K562 (cell line): ENCODE data around the gene MAZ. TPM values are rescaled to one million over a fixed set of nuclear protein-coding genes. Genes with fewer than 3 reads are reported as not detected.

Experiments used
- BHLHE40 ChIP-seq: IDR thresholded peaks from 2 replicates; pipeline ENCODE4 v1.6.1; 2011; ENCODE audit warnings: low read length, improper control_type of control experiment
- SIRT6 ChIP-seq: IDR thresholded peaks from one replicate; pipeline ENCODE4 v1.6.1; 2012; ENCODE audit warnings: low read depth, mild to moderate bottlenecking, control low read depth, inconsistent platforms, low read length, moderate library complexity
- SREBF1 ChIP-seq: fragments of 150-350 bp; IDR thresholded peaks from 2 replicates; pipeline ENCODE4 v1.6.1; 2014; ENCODE audit warnings: antibody characterized with exemption, low read depth, low read length, borderline replicate concordance
- STAT5B ChIP-seq: fragments of 250-450 bp; sonication (Bioruptor Pico); IDR thresholded peaks from 2 replicates; pipeline ENCODE4 v1.8.0; 2021; ENCODE audit warnings: mild to moderate bottlenecking, inconsistent platforms
- TAF7 ChIP-seq: fragments of 450-650 bp; IDR thresholded peaks from 2 replicates; pipeline ENCODE4 v1.6.1; 2016; ENCODE audit warnings: missing genetic modification characterization, missing compliant biosample characterization
- TBP ChIP-seq: optimal IDR thresholded peaks from 2 replicates; pipeline ENCODE3; 2011; ENCODE audit warnings: low read depth, low read length, improper control_type of control experiment
- ZKSCAN1 ChIP-seq: fragments of 150-350 bp; IDR thresholded peaks from 2 replicates; pipeline ENCODE4 v1.6.1; 2016; ENCODE audit warnings: low read depth, low read length
- ZNF263 ChIP-seq: sonication (generic); formaldehyde crosslinking; IDR thresholded peaks from 2 replicates; pipeline ENCODE4 v1.8.0; 2022; ENCODE audit warnings: mild to moderate bottlenecking, missing genetic modification reagents, borderline replicate concordance
- ZZZ3 ChIP-seq: fragments of 450-650 bp; IDR thresholded peaks from 2 replicates; pipeline ENCODE4 v1.6.1; 2016; ENCODE audit warnings: antibody characterized with exemption, mild to moderate bottlenecking, moderate library complexity
- polyA plus RNA-seq, 8 experiments: library from polyadenylated mRNA; depleted of rRNA in 4 of 8; stranded (reverse) in 5 of 8; unstranded in 3 of 8; fragments of >200 nt; fragmentation: Nextera tagmentation in 2 of 8; fragmentation: Illumina TruSeq in 1 of 8; extraction: Ambion mirVana in 2 of 8; extraction: Trizol in 1 of 8; gene quantifications; 2 replicates each; pipeline versions ENCODE4 v1.2.1 to v1.2.3, GENCODE V29; 2011 to 2014; ENCODE audit warnings: inconsistent platforms in 1 of 8, missing spikeins in 1 of 8
- total RNA-seq, 7 experiments: library from RNA; depleted of rRNA in 6 of 7; stranded (reverse); fragments of >200 nt in 6 of 7; fragmentation: Illumina TruSeq in 2 of 7; extraction: Trizol in 2 of 7; gene quantifications; 2 replicates each; pipeline versions ENCODE4 v1.2.1 to v1.2.3, GENCODE V29; 2011 to 2021; ENCODE audit warnings: low replicate concordance in 1 of 7
- TF ChIP-seq, protein P1 (sequence below), 2 experiments: fragments of 450-650 bp; formaldehyde crosslinking in 1 of 2; IDR thresholded peaks; 2 replicates each; pipeline versions ENCODE4 v1.4.0 to v1.6.1; 2014 to 2020; ENCODE audit warnings: mild to moderate bottlenecking in 2 of 2, borderline replicate concordance in 1 of 2, low read depth in 1 of 2
- TF ChIP-seq, protein P2 (sequence below): fragments of 250-450 bp; sonication (Bioruptor Pico); IDR thresholded peaks from 2 replicates; pipeline ENCODE4 v1.8.0; 2022; ENCODE audit warnings: inconsistent platforms
- TF ChIP-seq, protein P3 (sequence below): sonication (generic); formaldehyde crosslinking; IDR thresholded peaks from 2 replicates; pipeline ENCODE4 v1.8.0; 2022; ENCODE audit warnings: missing genetic modification reagents, mild to moderate bottlenecking, moderate library complexity, borderline replicate concordance
- TF ChIP-seq, protein P4 (sequence below): fragments of 250-450 bp; sonication (Bioruptor Pico); IDR thresholded peaks from 2 replicates; pipeline ENCODE4 v1.9.0; 2021; ENCODE audit warnings: mild to moderate bottlenecking
- TF ChIP-seq, protein P5 (sequence below): conservative IDR thresholded peaks from 2 replicates; pipeline ENCODE4 v1.6.1; 2011; ENCODE audit warnings: low read depth, mild to moderate bottlenecking, low read length; ENCODE audit not compliant: control insufficient read depth

MAZ gene
- total and polyA plus RNA-seq, 9 of the 15 experiments (the other 6 are each of a cell fraction or from before 2014, with no cell fraction given), result 45.4 to 532 (median 250) TPM

DNA sequence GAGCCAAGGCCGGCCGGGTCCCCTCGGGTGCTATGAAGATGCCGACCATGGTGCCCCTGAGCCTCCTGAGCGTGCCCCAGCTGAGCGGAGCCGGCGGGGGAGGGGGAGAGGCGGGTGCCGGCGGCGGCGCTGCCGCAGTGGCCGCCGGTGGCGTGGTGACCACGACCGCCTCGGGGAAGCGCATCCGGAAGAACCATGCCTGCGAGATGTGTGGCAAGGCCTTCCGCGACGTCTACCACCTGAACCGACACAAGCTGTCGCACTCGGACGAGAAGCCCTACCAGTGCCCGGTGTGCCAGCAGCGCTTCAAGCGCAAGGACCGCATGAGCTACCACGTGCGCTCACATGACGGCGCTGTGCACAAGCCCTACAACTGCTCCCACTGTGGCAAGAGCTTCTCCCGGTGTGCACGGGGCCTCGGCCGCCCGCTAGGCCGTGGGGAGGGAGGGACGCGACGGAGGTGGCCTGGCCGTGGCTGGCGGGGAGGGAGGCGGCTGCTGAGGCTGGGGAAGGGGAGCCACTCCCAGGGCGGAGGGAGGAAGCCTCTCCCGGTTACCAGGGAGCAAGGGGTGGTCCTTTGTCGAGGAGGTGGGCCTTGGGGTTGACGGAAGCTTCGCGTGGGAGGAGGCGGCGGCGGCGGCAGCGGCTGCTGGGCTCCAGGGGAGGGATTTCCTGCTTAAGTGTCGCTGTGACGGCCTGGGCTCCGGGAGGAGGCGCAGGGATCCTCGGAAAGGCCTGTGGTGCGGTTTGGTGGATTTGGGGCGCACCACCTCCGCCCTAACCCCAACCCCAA is 1.3 kb downstream of the MAZ start (continued):
- TF ChIP-seq, protein P1, sequence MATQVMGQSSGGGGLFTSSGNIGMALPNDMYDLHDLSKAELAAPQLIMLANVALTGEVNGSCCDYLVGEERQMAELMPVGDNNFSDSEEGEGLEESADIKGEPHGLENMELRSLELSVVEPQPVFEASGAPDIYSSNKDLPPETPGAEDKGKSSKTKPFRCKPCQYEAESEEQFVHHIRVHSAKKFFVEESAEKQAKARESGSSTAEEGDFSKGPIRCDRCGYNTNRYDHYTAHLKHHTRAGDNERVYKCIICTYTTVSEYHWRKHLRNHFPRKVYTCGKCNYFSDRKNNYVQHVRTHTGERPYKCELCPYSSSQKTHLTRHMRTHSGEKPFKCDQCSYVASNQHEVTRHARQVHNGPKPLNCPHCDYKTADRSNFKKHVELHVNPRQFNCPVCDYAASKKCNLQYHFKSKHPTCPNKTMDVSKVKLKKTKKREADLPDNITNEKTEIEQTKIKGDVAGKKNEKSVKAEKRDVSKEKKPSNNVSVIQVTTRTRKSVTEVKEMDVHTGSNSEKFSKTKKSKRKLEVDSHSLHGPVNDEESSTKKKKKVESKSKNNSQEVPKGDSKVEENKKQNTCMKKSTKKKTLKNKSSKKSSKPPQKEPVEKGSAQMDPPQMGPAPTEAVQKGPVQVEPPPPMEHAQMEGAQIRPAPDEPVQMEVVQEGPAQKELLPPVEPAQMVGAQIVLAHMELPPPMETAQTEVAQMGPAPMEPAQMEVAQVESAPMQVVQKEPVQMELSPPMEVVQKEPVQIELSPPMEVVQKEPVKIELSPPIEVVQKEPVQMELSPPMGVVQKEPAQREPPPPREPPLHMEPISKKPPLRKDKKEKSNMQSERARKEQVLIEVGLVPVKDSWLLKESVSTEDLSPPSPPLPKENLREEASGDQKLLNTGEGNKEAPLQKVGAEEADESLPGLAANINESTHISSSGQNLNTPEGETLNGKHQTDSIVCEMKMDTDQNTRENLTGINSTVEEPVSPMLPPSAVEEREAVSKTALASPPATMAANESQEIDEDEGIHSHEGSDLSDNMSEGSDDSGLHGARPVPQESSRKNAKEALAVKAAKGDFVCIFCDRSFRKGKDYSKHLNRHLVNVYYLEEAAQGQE (IDR thresholded peaks at IDR 0.05; ENCODE audit: borderline replicate concordance), result peak; percentile 52; the same call in 1 of the 2 replicates
- TF ChIP-seq, protein P1 (CRISPR knock-in tag; IDR thresholded peaks at IDR 0.05; ENCODE audit: low read depth), result peak; percentile 70; the same call in 1 of the 2 replicates
- TF ChIP-seq STAT5B (CRISPR knock-in tag) (no peak), ZKSCAN1 (peak; percentile 45; the same call in 1 of the 2 replicates), BHLHE40 (peak; percentile 87), ZZZ3 (no peak), SIRT6 (no peak), TBP (no peak), TAF7 (peak; percentile 32; the same call in 1 of the 2 replicates), ZNF263 (peak; percentile 76; the same call in 1 of the 2 replicates), SREBF1 (no peak)
- TF ChIP-seq, protein P2, sequence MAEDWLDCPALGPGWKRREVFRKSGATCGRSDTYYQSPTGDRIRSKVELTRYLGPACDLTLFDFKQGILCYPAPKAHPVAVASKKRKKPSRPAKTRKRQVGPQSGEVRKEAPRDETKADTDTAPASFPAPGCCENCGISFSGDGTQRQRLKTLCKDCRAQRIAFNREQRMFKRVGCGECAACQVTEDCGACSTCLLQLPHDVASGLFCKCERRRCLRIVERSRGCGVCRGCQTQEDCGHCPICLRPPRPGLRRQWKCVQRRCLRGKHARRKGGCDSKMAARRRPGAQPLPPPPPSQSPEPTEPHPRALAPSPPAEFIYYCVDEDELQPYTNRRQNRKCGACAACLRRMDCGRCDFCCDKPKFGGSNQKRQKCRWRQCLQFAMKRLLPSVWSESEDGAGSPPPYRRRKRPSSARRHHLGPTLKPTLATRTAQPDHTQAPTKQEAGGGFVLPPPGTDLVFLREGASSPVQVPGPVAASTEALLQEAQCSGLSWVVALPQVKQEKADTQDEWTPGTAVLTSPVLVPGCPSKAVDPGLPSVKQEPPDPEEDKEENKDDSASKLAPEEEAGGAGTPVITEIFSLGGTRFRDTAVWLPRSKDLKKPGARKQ, result no peak
- TF ChIP-seq, protein P3, sequence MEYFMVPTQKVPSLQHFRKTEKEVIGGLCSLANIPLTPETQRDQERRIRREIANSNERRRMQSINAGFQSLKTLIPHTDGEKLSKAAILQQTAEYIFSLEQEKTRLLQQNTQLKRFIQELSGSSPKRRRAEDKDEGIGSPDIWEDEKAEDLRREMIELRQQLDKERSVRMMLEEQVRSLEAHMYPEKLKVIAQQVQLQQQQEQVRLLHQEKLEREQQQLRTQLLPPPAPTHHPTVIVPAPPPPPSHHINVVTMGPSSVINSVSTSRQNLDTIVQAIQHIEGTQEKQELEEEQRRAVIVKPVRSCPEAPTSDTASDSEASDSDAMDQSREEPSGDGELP, result peak; percentile 91
- TF ChIP-seq, protein P4, sequence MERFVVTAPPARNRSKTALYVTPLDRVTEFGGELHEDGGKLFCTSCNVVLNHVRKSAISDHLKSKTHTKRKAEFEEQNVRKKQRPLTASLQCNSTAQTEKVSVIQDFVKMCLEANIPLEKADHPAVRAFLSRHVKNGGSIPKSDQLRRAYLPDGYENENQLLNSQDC (CRISPR knock-in tag), result no peak
- TF ChIP-seq, protein P5, sequence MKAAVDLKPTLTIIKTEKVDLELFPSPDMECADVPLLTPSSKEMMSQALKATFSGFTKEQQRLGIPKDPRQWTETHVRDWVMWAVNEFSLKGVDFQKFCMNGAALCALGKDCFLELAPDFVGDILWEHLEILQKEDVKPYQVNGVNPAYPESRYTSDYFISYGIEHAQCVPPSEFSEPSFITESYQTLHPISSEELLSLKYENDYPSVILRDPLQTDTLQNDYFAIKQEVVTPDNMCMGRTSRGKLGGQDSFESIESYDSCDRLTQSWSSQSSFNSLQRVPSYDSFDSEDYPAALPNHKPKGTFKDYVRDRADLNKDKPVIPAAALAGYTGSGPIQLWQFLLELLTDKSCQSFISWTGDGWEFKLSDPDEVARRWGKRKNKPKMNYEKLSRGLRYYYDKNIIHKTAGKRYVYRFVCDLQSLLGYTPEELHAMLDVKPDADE, result peak; percentile 55
